ENCODE measurements around the gene ERICH3. TPM values are rescaled to one million over a fixed set of nuclear protein-coding genes. Genes with fewer than 3 reads are reported as not detected.

The ERICH3 gene
- not detected for total RNA-seq

- no peak for DNase-seq
These were observed at the start of gene ERICH3 for GRCh38 chr1:74673351-74674111. Gene ERICH3, minus strand, starts transcription at chr1:74673792. Its CDS starts 273 bp downstream, at chr1:74673519.

- no peak for DNase-seq
These were observed 44.0 kb upstream of the ERICH3 start for GRCh38 chr1:74717626-74718025.

GRCh38 chr1:74716822-74717221 lies 43.2 kb upstream of the ERICH3 start:
- no peak for DNase-seq

GRCh38 chr1:74715806-74716205 lies 42.2 kb upstream of the ERICH3 start:
- DNase-seq: no peak

GRCh38 chr1:74715236-74715502 lies 41.6 kb upstream of the ERICH3 start:
- DNase-seq: no peak

GRCh38 chr1:74714429-74715235 lies 41.0 kb upstream of the ERICH3 start:
- no peak for DNase-seq

GRCh38 chr1:74713849-74714248 lies 40.3 kb upstream of the ERICH3 start:
- DNase-seq: no peak

- DNase-seq: no peak
These were observed 39.3 kb upstream of the ERICH3 start for GRCh38 chr1:74712881-74713280.

GRCh38 chr1:74703386-74704182 lies 30.0 kb upstream of the ERICH3 start:
- DNase-seq: no peak

GRCh38 chr1:74699331-74699730 lies 25.7 kb upstream of the ERICH3 start:
- no peak for DNase-seq

GRCh38 chr1:74697832-74698231 lies 24.2 kb upstream of the ERICH3 start:
- DNase-seq: no peak

GRCh38 chr1:74693473-74693872 lies 19.9 kb upstream of the ERICH3 start:
- DNase-seq: no peak

- DNase-seq: no peak
These were observed 17.3 kb upstream of the ERICH3 start for GRCh38 chr1:74690909-74691308.

- DNase-seq: no peak
These were observed 16.7 kb upstream of the ERICH3 start for GRCh38 chr1:74690364-74690696.

- peak; percentile 28 for DNase-seq
These were observed 16.2 kb upstream of the ERICH3 start for GRCh38 chr1:74689621-74690363.

- DNase-seq: no peak
These were observed 13.3 kb upstream of the ERICH3 start for GRCh38 chr1:74686928-74687327.

GRCh38 chr1:74684301-74684700 lies 10.7 kb upstream of the ERICH3 start:
- DNase-seq: no peak

GRCh38 chr1:74683656-74684055 lies 10.1 kb upstream of the ERICH3 start:
- DNase-seq: no peak

GRCh38 chr1:74681851-74682250 lies 8.3 kb upstream of the ERICH3 start:
- no peak for DNase-seq

- DNase-seq: no peak
These were observed 7.9 kb upstream of the ERICH3 start for GRCh38 chr1:74681449-74681848.

GRCh38 chr1:74681001-74681400 lies 7.4 kb upstream of the ERICH3 start:
- no peak for DNase-seq

- no peak for DNase-seq
These were observed 6.2 kb upstream of the ERICH3 start for GRCh38 chr1:74679811-74680210.

GRCh38 chr1:74677926-74678325 lies 4.3 kb upstream of the ERICH3 start:
- DNase-seq: no peak

All from effector CD4-positive, alpha-beta T cell (primary cell).